Lower leg skin (tissue), 3 donors: Measurements from ENCODE around the gene C6orf62.

Source experiments
- POLR2A ChIP-seq, 2 donors: fragments of 450-650 bp; IDR thresholded peaks; one replicate each; pipeline ENCODE4 v1.6.1; 2016 to 2017; ENCODE audit warnings: antibody characterized with exemption in 2 of 2, mild to moderate bottlenecking in 1 of 2, moderate library complexity in 1 of 2
- TF ChIP-seq, protein P1 (sequence below), 3 donors: fragments of 450-650 bp; IDR thresholded peaks; one replicate each; pipeline ENCODE4 v1.5.1; 2016; ENCODE audit warnings: antibody characterized with exemption in 3 of 3, mild to moderate bottlenecking in 3 of 3, moderate library complexity in 2 of 3

DNA sequence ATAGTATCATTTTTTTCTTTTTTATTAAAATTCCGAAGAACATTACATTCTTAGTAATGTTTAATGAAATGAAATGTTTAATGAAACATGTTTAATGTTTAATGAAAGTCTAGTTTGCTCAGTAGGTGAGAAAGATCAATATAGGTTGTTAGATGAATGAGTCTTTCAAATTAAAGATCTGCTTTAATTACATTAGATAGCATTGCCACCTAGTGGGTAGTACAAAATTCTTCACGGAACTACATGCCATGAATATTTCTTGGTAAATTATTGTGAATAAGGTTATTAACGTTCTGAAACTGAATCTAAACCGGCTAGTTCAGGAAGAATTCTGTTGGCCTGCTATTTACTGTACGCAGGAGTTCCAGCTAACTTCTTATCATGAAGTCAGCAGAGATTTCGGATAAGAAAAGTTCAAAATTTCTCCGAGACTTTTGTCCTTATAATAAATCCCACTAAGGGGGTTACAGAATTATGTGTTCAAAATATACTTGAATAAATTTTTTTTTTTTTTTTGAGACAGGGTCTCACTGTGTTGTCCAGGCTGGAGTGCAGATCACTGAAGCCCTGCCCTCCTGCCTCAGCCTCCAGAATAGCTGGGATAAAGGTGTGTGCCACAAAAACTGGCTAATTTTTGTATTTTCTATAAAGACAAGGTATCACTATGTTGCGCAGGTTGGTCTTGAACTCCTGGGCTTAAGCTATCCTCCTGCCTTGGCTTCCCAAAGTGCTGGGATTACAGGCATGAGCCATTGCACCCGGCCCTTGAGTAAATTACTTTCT, 47.9 kb upstream of the C6orf62 start:
- TF ChIP-seq, protein P1, sequence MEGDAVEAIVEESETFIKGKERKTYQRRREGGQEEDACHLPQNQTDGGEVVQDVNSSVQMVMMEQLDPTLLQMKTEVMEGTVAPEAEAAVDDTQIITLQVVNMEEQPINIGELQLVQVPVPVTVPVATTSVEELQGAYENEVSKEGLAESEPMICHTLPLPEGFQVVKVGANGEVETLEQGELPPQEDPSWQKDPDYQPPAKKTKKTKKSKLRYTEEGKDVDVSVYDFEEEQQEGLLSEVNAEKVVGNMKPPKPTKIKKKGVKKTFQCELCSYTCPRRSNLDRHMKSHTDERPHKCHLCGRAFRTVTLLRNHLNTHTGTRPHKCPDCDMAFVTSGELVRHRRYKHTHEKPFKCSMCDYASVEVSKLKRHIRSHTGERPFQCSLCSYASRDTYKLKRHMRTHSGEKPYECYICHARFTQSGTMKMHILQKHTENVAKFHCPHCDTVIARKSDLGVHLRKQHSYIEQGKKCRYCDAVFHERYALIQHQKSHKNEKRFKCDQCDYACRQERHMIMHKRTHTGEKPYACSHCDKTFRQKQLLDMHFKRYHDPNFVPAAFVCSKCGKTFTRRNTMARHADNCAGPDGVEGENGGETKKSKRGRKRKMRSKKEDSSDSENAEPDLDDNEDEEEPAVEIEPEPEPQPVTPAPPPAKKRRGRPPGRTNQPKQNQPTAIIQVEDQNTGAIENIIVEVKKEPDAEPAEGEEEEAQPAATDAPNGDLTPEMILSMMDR (IDR thresholded peaks at IDR 0.05): no peak
- no peak for TF ChIP-seq POLR2A (IDR thresholded peaks at IDR 0.05)
